ENCODE results near the gene RAB31. TPM values are rescaled to one million over a fixed set of nuclear protein-coding genes. Genes with fewer than 3 reads are reported as not detected.
"Not testable (repeated sequence)": the region's sequence is repeated elsewhere in the genome, so short reads cannot be mapped to it uniquely, and the experiment has no call there.

RAB31 gene
- total RNA-seq, 4 donors from 2014 or later, result 22.9 to 98.1 (median 34.3) TPM

GRCh38 chr18:9666548-9666947, 41.6 kb upstream of the RAB31 start:
- Histone ChIP-seq H3K27me3 (no peaks in the 10 kb centered on the region), H3K36me3 (no peaks in the 10 kb centered on the region), H3K4me3 (no peak overlapping the region), H3K9me3 (no peaks in the 10 kb centered on the region), H3K4me1 (no peaks in the 10 kb centered on the region), H3K27ac (no peak overlapping the region)
- intact Hi-C loops (cut with DNase I; ENCODE audit: low total_unique reads), result no loop called here
- TF ChIP-seq, protein P1, sequence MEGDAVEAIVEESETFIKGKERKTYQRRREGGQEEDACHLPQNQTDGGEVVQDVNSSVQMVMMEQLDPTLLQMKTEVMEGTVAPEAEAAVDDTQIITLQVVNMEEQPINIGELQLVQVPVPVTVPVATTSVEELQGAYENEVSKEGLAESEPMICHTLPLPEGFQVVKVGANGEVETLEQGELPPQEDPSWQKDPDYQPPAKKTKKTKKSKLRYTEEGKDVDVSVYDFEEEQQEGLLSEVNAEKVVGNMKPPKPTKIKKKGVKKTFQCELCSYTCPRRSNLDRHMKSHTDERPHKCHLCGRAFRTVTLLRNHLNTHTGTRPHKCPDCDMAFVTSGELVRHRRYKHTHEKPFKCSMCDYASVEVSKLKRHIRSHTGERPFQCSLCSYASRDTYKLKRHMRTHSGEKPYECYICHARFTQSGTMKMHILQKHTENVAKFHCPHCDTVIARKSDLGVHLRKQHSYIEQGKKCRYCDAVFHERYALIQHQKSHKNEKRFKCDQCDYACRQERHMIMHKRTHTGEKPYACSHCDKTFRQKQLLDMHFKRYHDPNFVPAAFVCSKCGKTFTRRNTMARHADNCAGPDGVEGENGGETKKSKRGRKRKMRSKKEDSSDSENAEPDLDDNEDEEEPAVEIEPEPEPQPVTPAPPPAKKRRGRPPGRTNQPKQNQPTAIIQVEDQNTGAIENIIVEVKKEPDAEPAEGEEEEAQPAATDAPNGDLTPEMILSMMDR (IDR thresholded peaks at IDR 0.05), result no peak
- TF ChIP-seq POLR2A (IDR thresholded peaks at IDR 0.05), result no peak
- DNase-seq, result no peak

- H3K36me3 ChIP-seq, result no peaks in the 10 kb centered on the region
- no peaks in the 10 kb centered on the region for H3K9me3 ChIP-seq
- H3K4me3 ChIP-seq, result no peak overlapping the region
- DNase-seq, result no peak
- H3K4me1 ChIP-seq, result no peaks in the 10 kb centered on the region
- no peak overlapping the region for H3K27ac ChIP-seq
- TF ChIP-seq POLR2A (IDR thresholded peaks at IDR 0.05), result no peak
- TF ChIP-seq, protein P1 (IDR thresholded peaks at IDR 0.05), result no peak
- intact Hi-C loops (cut with DNase I; ENCODE audit: low total_unique reads), result no loop called here
- no peaks in the 10 kb centered on the region for H3K27me3 ChIP-seq
Measured at GRCh38 chr18:9669016-9669415, 39.1 kb upstream of the RAB31 start.

DNA sequence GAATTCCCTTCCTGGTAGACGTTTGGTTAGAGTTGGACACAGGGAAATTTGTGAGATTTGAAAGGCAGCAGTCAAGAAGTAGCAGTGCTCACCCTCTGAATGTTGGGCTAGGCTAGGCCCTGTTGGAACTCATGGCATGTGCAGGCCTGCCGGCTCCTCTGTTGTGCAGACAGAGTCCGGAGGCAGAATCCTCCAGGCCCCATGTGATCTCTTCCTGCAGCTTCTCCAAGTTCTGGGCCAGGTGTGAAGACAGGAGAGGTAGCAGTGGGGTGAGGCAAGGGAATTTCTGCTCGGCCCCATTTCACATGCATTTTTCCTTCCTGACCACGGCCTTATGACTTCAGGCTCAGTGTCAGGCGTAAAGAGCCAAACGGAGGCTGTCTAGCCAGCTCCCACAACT, 36.9 kb upstream of the RAB31 start:
- intact Hi-C loops (cut with DNase I; ENCODE audit: low total_unique reads), result no loop called here
- Histone ChIP-seq H3K27ac (no peak overlapping the region), H3K36me3 (no peaks in the 10 kb centered on the region), H3K9me3 (no peaks in the 10 kb centered on the region), H3K4me1 (no peaks in the 10 kb centered on the region), H3K4me3 (no peak overlapping the region), H3K27me3 (no peaks in the 10 kb centered on the region)
- no peak for DNase-seq
- TF ChIP-seq, protein P1 (IDR thresholded peaks at IDR 0.05), result no peak
- TF ChIP-seq POLR2A (IDR thresholded peaks at IDR 0.05), result no peak

GRCh38 chr18:9673296-9674251, 34.5 kb upstream of the RAB31 start:
- DNase-seq, result no peak
- TF ChIP-seq POLR2A (IDR thresholded peaks at IDR 0.05), result no peak
- TF ChIP-seq, protein P1 (IDR thresholded peaks at IDR 0.05), result peak in 1 of 4 experiments; percentile 3
- H3K9me3 ChIP-seq, result no peaks in the 10 kb centered on the region
- no peak overlapping the region for H3K27ac ChIP-seq
- no peak overlapping the region for H3K4me3 ChIP-seq
- intact Hi-C loops (cut with DNase I; ENCODE audit: low total_unique reads), result no loop called here
- no peaks in the 10 kb centered on the region for H3K36me3 ChIP-seq
- H3K4me1 ChIP-seq, result no peaks in the 10 kb centered on the region
- no peaks in the 10 kb centered on the region for H3K27me3 ChIP-seq

DNA sequence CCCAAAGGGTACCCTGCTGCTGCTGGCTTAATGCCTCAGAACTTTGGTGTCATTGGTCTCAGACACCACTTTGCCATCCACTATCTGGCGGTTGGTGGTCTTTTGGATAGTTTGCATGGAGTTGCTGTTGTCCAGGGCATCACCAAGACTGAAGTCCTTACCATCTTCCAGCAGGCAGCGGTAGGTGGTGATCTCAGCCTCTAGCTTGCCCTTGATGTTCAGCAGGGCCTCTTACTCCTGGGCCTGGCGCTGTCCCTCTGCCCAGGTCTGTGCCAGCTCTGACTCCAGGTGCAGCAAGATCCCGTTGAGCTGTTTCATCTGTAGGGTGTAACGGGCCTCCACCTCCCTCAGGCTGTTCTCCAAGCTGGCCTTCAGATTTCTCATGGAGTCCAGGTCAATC, 29.9 kb upstream of the RAB31 start:
- H3K36me3 ChIP-seq; DNase-seq; H3K27ac ChIP-seq; H3K27me3 ChIP-seq; H3K4me1 ChIP-seq; H3K9me3 ChIP-seq; H3K4me3 ChIP-seq; intact Hi-C loops (cut with DNase I; ENCODE audit: low total_unique reads): not testable (repeated sequence)

Measured in uterus (tissue), 4 donors.